Measurements from ENCODE around the gene AP2S1.

GRCh38 chr19:46841458-46842083 lies 9.1 kb downstream of the AP2S1 start:
- TF ChIP-seq CTCF (optimal IDR thresholded peaks at IDR 0.05 in 1 of 3, IDR thresholded peaks at IDR 0.05 in 1 of 3, conservative IDR thresholded peaks at IDR 0.05 in 1 of 3; ENCODE audit: extremely low read depth in 1 of 3, insufficient read depth in 2 of 3, low read length in 3 of 3) (no peak), EZH2 (IDR thresholded peaks at IDR 0.05; ENCODE audit: low read length) (no peak)

Measured in keratinocyte (primary cell).